Fibroblast of mammary gland (primary cell): ENCODE results near the gene TSPAN19.

Experiments used
- DNase-seq: peaks from one replicate; pipeline ENCODE4 v3.0.0-alpha.2; 2010; ENCODE audit warnings: low read depth
- H3K4me3 ChIP-seq: 2 replicates; pipeline ENCODE4 v1.5.1; 2011; ENCODE audit warnings: low read depth, mild to moderate bottlenecking, low read length, moderate library complexity; ENCODE audit not compliant: control insufficient read depth
- TF ChIP-seq, protein P1 (sequence below): conservative IDR thresholded peaks from 2 replicates; pipeline ENCODE4 v1.5.1; 2011; ENCODE audit warnings: low read depth, low read length, inconsistent platforms; ENCODE audit not compliant: control insufficient read depth, insufficient read depth

TSPAN19 gene

DNA sequence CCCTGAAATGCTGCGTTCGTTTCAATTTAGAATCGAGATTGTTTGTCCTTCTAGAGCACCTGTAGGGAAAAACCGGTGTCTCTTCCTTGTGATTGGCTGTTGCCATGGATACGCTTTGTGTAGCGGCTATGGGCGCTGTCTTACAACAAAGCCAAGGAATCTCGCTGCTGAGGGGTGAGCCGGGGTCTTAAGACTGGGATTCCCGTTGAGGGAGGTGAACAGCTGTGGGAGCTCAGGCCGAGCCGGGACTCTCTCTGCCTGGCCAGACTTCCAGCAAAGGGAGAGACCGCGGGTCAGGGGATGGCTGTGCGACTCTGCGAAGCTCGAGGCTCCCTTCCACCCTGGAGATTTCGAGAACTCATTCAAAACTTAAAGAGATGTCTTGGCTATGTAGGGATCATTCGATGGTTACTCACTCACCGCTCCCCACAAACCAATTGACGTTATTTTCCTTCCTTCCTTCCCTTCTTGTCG, at the start of gene TSPAN19, which contains the start of gene LRRIQ1:
Gene TSPAN19 (minus strand): TSS at position 44 of the 474 bp plus-strand sequence. CDS start 6,331 bp downstream, outside the sequence.
Gene LRRIQ1 (plus strand): TSS at position 118 of the 474 bp plus-strand sequence. CDS start 1,826 bp downstream, outside the sequence.
- peak; percentile 82 for DNase-seq
- H3K4me3 ChIP-seq: peak within 1 kb of the TSS; percentile 67
- TF ChIP-seq, protein P1, sequence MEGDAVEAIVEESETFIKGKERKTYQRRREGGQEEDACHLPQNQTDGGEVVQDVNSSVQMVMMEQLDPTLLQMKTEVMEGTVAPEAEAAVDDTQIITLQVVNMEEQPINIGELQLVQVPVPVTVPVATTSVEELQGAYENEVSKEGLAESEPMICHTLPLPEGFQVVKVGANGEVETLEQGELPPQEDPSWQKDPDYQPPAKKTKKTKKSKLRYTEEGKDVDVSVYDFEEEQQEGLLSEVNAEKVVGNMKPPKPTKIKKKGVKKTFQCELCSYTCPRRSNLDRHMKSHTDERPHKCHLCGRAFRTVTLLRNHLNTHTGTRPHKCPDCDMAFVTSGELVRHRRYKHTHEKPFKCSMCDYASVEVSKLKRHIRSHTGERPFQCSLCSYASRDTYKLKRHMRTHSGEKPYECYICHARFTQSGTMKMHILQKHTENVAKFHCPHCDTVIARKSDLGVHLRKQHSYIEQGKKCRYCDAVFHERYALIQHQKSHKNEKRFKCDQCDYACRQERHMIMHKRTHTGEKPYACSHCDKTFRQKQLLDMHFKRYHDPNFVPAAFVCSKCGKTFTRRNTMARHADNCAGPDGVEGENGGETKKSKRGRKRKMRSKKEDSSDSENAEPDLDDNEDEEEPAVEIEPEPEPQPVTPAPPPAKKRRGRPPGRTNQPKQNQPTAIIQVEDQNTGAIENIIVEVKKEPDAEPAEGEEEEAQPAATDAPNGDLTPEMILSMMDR: no peak

DNA sequence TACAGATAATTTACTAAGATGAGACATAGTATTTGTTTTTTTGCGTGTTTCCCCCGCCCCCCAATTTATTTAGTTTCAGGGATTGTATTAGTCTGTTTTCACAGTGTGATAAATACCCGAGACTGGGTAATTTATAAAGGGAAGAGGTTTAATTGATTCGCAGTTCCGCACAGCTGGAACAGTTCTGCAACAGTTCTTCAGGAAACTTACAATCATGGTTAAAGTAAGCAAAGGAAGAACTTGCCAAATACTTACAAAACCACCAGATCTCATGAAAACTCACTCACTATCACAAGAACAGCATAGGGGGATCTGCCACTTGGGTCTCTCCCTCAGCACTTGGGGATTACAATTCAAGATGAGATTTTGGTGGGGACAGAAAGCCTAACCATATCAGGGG, 49.0 kb upstream of the TSPAN19 start:
- TF ChIP-seq, protein P1: no peak
- H3K4me3 ChIP-seq: no peak overlapping the region
- DNase-seq: no peak

DNA sequence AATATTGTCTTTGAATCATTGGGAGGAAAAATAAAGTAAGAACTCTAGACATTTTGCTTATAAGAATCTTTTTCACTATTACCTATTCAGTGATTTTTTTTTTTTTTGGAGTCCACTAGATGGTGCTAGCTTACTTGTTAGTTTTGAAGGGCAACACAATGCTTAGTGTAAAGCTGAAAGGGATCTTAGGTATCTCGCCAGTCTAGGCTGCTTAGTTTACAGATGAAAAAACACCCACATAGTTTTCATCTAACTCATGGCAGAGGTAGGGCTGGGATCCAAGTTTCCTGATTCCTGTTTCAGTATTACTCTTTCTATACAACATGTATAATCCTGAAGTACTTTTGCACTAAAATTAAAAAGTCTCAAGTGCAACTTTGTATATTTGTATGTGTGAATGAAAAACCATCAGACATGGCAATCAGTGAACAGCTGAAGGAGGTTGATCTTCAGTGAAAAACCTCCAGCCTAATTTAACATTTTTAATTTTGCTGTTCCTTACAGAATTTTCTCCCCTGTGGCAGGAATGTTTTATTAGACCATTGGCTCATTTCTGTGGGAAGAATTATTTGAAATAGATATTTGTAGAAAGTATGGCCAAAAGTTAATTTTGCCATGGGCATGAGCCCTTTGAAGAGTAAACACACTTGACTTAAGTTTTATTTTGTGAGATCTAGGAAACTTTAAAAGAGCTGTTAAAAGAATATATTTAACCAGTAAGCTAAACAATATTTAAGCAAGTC, 40.8 kb upstream of the TSPAN19 start:
- DNase-seq: peak; percentile 81
- H3K4me3 ChIP-seq: no peak overlapping the region
- TF ChIP-seq, protein P1: peak; percentile 46

DNA sequence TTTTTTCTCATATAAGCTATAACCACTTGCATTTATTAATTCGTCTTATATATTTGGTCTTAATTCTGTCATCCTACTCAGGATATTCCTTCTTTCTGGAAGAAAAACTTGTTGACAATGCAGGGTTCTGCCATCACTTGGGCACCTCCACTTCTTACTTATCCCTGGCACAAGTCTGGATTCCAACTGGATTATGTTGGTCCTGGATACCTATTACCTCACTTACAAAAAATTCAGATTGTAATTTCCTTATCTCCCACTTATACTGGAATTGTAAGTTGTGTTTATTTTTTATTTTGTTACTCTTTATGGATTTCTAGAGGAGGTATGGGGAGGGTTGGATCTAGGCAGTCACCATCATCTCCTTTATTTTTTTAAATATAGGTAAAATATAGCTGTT, 36.7 kb upstream of the TSPAN19 start:
- TF ChIP-seq, protein P1: no peak
- no peak for DNase-seq
- no peak overlapping the region for H3K4me3 ChIP-seq

DNA sequence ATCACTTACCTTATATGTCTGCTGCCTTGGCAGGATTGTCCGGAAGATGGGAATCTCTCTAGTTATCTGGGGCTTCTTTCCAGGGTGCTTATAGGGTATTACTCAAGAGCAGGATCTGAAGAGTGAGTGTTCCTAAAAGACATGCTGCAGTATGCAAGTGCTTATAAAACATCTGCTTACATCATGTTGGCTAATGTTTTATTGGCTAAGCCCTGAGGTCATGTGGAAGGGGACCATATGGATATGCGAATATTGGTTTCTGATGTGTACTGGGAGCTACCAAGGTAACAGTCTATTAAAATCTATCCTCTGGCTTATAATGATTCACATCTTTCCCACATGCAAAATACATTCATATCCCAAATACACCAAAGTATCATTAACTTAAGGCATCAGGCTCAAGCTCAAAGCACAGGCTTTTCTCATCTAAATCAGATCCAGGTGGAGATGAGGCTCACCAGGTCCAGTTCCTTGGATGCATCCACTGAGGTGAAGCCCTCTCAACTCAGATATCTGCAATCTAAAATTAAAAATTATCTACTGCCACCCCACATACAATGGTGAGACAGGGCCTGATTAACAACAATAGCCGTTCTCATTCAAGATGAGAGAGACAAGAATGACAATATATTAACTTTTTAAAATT, 29.9 kb upstream of the TSPAN19 start:
- H3K4me3 ChIP-seq: no peak overlapping the region
- TF ChIP-seq, protein P1: no peak
- peak; percentile 30 for DNase-seq

DNA sequence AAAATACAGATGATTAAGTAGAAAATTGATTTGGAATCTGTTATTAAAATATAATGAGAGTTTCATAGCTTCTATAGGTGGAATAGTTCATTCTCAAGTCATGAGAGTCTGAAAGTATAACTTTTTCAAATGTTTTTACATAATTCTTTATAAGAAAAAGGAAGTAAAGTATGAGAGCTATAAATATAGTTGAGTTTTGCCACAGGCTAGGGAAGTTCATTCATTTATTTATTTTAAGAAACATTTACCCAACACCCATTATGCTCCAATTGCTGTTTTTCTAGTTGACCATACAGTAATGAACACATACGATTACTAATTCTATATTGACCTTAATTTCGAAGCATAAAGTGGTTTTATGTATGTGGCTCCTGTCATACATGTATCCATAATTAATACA, 24.8 kb upstream of the TSPAN19 start:
- no peak for DNase-seq
- no peak overlapping the region for H3K4me3 ChIP-seq
- TF ChIP-seq, protein P1: no peak
